B cell (primary cell): ENCODE results near the gene ABHD2. TPM values are rescaled to one million over a fixed set of nuclear protein-coding genes. Genes with fewer than 3 reads are reported as not detected.

Experiments
- ATAC-seq: fragments of 200-7000 bp; cut with Tn5 transposase; one replicate; pipeline ENCODE4 v1.10.0; 2021; ENCODE audit warnings: low read depth, mild to moderate bottlenecking, moderate number of reproducible peaks, moderate library complexity
- CTCF ChIA-PET: fragments of 350-600 bp; sonication (Branson Sonifier 250); formaldehyde crosslinking; loops from one replicate; lab custom pipeline; 2021; ENCODE audit warnings: antibody characterized with exemption, inconsistent platforms; lab: Charles Lee
- POLR2A ChIA-PET: fragments of 350-600 bp; sonication (Branson Sonifier 250); formaldehyde crosslinking; loops from one replicate; lab custom pipeline; 2021; ENCODE audit warnings: antibody characterized with exemption; lab: Charles Lee
- DNase-seq: peaks from one replicate; pipeline ENCODE4 v3.0.0; 2013
- H2AFZ ChIP-seq: 2 replicates; pipeline ENCODE4 v1.6.1; 2012; ENCODE audit warnings: mild to moderate bottlenecking, low read depth, low read length; ENCODE audit not compliant: insufficient read depth, poor library complexity, severe bottlenecking
- H3K27ac ChIP-seq, 2 donors: 1 replicate in 1 of 2; 2 replicates in 1 of 2; pipeline ENCODE4 v1.5.1; 2012 to 2013; ENCODE audit warnings: low read length in 2 of 2, mild to moderate bottlenecking in 2 of 2, moderate library complexity in 1 of 2
- H3K27me3 ChIP-seq, 4 experiments: fragments of 200-600 bp in 1 of 4; sonication (generic) in 1 of 4; replicated peaks in 1 of 4; 1 replicate in 2 of 4; 2 replicates in 2 of 4; pipeline versions ENCODE4 v1.6.1 to v1.7.0; 2013 to 2016; ENCODE audit warnings: low read length in 3 of 4, mild to moderate bottlenecking in 2 of 4, mixed read lengths in 1 of 4, moderate library complexity in 1 of 4; ENCODE audit not compliant: insufficient read depth in 4 of 4, control insufficient read depth in 3 of 4; ENCODE audit errors: control extremely low read depth in 1 of 4
- H3K36me3 ChIP-seq, 2 experiments: replicated peaks in 1 of 2; 1 replicate in 1 of 2; 2 replicates in 1 of 2; pipeline versions ENCODE4 v1.6.1 to v1.7.1; 2013; ENCODE audit warnings: low read length in 1 of 2; ENCODE audit not compliant: insufficient read depth in 2 of 2, control insufficient read depth in 1 of 2; ENCODE audit errors: control extremely low read depth in 1 of 2, extremely low read depth in 1 of 2
- H3K4me1 ChIP-seq, 2 donors: fragments of 200-600 bp in 1 of 2; sonication (generic) in 1 of 2; 1 replicate in 1 of 2; 2 replicates in 1 of 2; pipeline versions ENCODE4 v1.5.1 to v1.6.1; 2013 to 2017; ENCODE audit warnings: low read length in 2 of 2; ENCODE audit not compliant: control insufficient read depth in 2 of 2, insufficient read depth in 2 of 2
- H3K4me2 ChIP-seq: replicated peaks from 2 replicates; pipeline ENCODE3; 2012; ENCODE audit warnings: mild to moderate bottlenecking, low read depth, low read length; ENCODE audit not compliant: poor library complexity, severe bottlenecking
- H3K4me3 ChIP-seq, 5 experiments: fragments of 200-600 bp in 1 of 5; sonication (generic) in 1 of 5; 1 replicate in 3 of 5; 2 replicates in 2 of 5; pipeline versions ENCODE4 v1.5.1 to v1.7.0; 2011 to 2016; ENCODE audit warnings: low read length in 4 of 5, mild to moderate bottlenecking in 4 of 5, low read depth in 2 of 5, control low read depth in 1 of 5, moderate library complexity in 1 of 5; ENCODE audit not compliant: insufficient read depth in 1 of 5; ENCODE audit errors: control extremely low read depth in 1 of 5, extremely low read depth in 1 of 5
- H3K79me2 ChIP-seq: fragments of 200-600 bp; sonication (generic); one replicate; pipeline ENCODE4 v1.6.0; 2016; ENCODE audit warnings: low read length; ENCODE audit not compliant: control insufficient read depth, insufficient read depth
- H3K9ac ChIP-seq: fragments of 200-600 bp; sonication (generic); 2 replicates; pipeline ENCODE4 v1.6.1; 2017; ENCODE audit warnings: mild to moderate bottlenecking, low read length, moderate library complexity
- H3K9me3 ChIP-seq, 3 donors: one replicate each; pipeline versions ENCODE4 v1.6.1 to v1.7.1; 2013; ENCODE audit warnings: low read length in 2 of 3; ENCODE audit not compliant: control insufficient read depth in 2 of 3, insufficient read depth in 1 of 3; ENCODE audit errors: control extremely low read depth in 1 of 3
- H4K20me1 ChIP-seq: 2 replicates; pipeline ENCODE4 v1.6.0; 2012; ENCODE audit warnings: mild to moderate bottlenecking, low read length; ENCODE audit not compliant: insufficient read depth, control insufficient read depth, poor library complexity, severe bottlenecking
- H3K27ac Mint-ChIP-seq: one replicate; pipeline ENCODE4 v1.8.0; 2021; ENCODE audit warnings: mixed read lengths
- H3K27me3 Mint-ChIP-seq: one replicate; pipeline ENCODE4 v1.8.0; 2021; ENCODE audit warnings: mixed read lengths
- H3K4me1 Mint-ChIP-seq: one replicate; pipeline ENCODE4 v1.8.0; 2021; ENCODE audit warnings: mixed read lengths
- H3K4me3 Mint-ChIP-seq: one replicate; pipeline ENCODE4 v1.8.0; 2021; ENCODE audit warnings: mixed read lengths
- H3K9me3 Mint-ChIP-seq: one replicate; pipeline ENCODE4 v1.8.0; 2022; ENCODE audit warnings: mixed read lengths; ENCODE audit not compliant: insufficient read depth
- EZH2 ChIP-seq: IDR thresholded peaks from 2 replicates; pipeline ENCODE4 v1.6.1; 2012; ENCODE audit warnings: borderline replicate concordance, low read depth, mild to moderate bottlenecking, moderate library complexity, low read length; ENCODE audit not compliant: insufficient read depth, poor library complexity, severe bottlenecking
- WGBS: methylation state at CpG from one replicate; pipeline ENCODE4 v1.1.5; 2013; ENCODE audit warnings: missing lambda C conversion rate; ENCODE audit not compliant: insufficient coverage; 5-methylcytosine and 5-hydroxymethylcytosine counted together
- intact Hi-C: fragments of 100-400 bp; cut with micrococcal nuclease; formaldehyde crosslinking; loops from one replicate; pipeline ENCODE4 v1.10.0; 2022
- polyA plus RNA-seq: library from polyadenylated mRNA; depleted of rRNA; stranded (reverse); fragments of >200 nt; gene quantifications from 2 replicates; pipeline ENCODE4 v1.2.3, GENCODE V29; 2012
- total RNA-seq, 2 donors: library from RNA; stranded (reverse); fragments of 120-200 nt in 1 of 2; gene quantifications; 1 replicate in 1 of 2; 2 replicates in 1 of 2; pipeline versions ENCODE4 v1.2.3 to v1.2.4, GENCODE V29; 2013 to 2022
- TF ChIP-seq, protein P1 (sequence below): fragments of 200-600 bp; IDR thresholded peaks from one replicate; pipeline ENCODE4 v1.8.0; 2022; ENCODE audit warnings: antibody characterized with exemption, mild to moderate bottlenecking

The ABHD2 gene
- total and polyA plus RNA-seq, 2 donors (not counting 1 experiment from before 2014, with no cell fraction given), result 7.1 to 45.8 TPM

GRCh38 chr15:89178307-89178977, 90.2 kb downstream of the ABHD2 start:
- no peak overlapping the region for H3K4me2 ChIP-seq
- TF ChIP-seq, protein P1, sequence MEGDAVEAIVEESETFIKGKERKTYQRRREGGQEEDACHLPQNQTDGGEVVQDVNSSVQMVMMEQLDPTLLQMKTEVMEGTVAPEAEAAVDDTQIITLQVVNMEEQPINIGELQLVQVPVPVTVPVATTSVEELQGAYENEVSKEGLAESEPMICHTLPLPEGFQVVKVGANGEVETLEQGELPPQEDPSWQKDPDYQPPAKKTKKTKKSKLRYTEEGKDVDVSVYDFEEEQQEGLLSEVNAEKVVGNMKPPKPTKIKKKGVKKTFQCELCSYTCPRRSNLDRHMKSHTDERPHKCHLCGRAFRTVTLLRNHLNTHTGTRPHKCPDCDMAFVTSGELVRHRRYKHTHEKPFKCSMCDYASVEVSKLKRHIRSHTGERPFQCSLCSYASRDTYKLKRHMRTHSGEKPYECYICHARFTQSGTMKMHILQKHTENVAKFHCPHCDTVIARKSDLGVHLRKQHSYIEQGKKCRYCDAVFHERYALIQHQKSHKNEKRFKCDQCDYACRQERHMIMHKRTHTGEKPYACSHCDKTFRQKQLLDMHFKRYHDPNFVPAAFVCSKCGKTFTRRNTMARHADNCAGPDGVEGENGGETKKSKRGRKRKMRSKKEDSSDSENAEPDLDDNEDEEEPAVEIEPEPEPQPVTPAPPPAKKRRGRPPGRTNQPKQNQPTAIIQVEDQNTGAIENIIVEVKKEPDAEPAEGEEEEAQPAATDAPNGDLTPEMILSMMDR, result no peak
- no peak for TF ChIP-seq EZH2
- DNase-seq (no peak), ATAC-seq (no peak)
- no peaks in the 10 kb centered on the region for H3K79me2 ChIP-seq
- H4K20me1 ChIP-seq, result no peaks in the 10 kb centered on the region
- 98% methylated on average over 9 of the region's 11 CpGs for WGBS
- Mint-ChIP-seq H3K4me1 (no peaks in the 10 kb centered on the region), H3K27me3 (no peaks in the 10 kb centered on the region), H3K9me3 (no peaks in the 10 kb centered on the region), H3K4me3 (no peak overlapping the region), H3K27ac (no peak overlapping the region)
- POLR2A ChIA-PET, result no interaction called here
- peaks cover 5 to 29% of the 10 kb centered on the region in 2 experiments for H3K36me3 ChIP-seq
- H2AFZ ChIP-seq, result no peak overlapping the region
- intact Hi-C loops, result loop anchor here (10.0 kb wide), 1 partner anchor 554 kb away; the partner anchor contains the start of gene AEN
- no peak overlapping the region for H3K27ac ChIP-seq
- CTCF ChIA-PET, result interaction anchor here (0.6 to 6.1 kb wide), 18 partner anchors 11 to 554 kb away, joined by 3 to 73 read pairs (median 4); partner anchors contain the start of gene ABHD2
- no peaks in the 10 kb centered on the region for H3K27me3 ChIP-seq
- no peaks in the 10 kb centered on the region for H3K9me3 ChIP-seq
- H3K4me1 ChIP-seq, result no peaks in the 10 kb centered on the region
- no peak overlapping the region for H3K9ac ChIP-seq
- H3K4me3 ChIP-seq, result no peak overlapping the region
